AG09309 (cell line): ENCODE data around the gene HBEGF.

ENCODE experiments used
- DNase-seq: peaks from one replicate; pipeline ENCODE4 v3.0.0-alpha.2; 2010; ENCODE audit warnings: low read depth
- H3K4me3 ChIP-seq: 2 replicates; pipeline ENCODE4 v1.5.1; 2011; ENCODE audit warnings: mild to moderate bottlenecking, low read depth, low read length, moderate library complexity; ENCODE audit not compliant: control insufficient read depth
- TF ChIP-seq, protein P1 (sequence below): IDR thresholded peaks from 2 replicates; pipeline ENCODE4 v1.5.1; 2011; ENCODE audit warnings: mild to moderate bottlenecking, low read depth, low read length, inconsistent platforms; ENCODE audit not compliant: insufficient read depth, control insufficient read depth; ENCODE audit errors: missing control alignments

Gene HBEGF

DNA sequence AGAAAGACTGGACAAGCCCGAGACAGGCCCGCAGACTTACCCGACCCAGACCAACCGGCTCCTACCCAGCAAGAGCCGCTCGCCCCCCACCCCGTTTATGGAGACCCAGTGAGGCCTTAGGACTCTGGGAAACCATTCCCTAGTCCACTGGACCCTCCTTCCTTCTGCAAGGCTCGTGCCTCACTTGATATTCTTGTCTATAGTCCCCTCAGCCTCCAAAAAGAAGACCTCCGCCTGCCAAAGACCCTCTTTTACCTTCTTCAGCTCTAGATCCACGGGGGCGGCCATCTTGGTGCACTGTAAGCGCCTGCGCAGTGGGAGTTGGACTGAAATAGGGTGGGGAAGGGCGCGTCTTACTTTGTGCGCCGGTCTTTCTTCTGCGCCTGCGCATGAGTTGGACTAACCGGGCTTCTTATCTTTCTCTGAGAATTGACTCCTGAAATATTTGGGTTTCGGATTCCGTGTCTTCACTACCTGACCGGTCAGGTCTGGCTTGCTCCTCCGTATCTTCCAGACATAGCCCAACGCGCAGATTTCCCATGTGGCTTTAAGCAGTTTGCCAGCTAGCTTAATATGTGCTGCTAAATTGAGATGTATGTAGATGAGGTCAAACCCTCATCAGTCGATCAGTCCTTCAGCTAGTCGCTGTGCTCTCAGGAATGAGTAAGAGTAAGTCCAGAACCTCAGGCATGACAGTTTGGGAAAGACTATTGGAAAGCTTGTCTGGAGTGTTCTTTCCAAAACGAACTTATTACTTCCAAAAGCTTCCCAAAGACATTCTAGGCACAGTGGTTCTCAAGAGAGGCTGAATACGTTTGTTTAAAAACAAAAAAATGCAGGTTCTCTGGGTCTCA lies 43.4 kb downstream of the HBEGF start, which contains the start of gene PFDN1:
PFDN1 (minus strand) TSS at position 316 of the 854 bp plus-strand sequence; CDS start at position 288, 28 bp downstream.
- peak; percentile 79 for DNase-seq
- peak within 1 kb of the TSS; percentile 89 for H3K4me3 ChIP-seq
- TF ChIP-seq, protein P1, sequence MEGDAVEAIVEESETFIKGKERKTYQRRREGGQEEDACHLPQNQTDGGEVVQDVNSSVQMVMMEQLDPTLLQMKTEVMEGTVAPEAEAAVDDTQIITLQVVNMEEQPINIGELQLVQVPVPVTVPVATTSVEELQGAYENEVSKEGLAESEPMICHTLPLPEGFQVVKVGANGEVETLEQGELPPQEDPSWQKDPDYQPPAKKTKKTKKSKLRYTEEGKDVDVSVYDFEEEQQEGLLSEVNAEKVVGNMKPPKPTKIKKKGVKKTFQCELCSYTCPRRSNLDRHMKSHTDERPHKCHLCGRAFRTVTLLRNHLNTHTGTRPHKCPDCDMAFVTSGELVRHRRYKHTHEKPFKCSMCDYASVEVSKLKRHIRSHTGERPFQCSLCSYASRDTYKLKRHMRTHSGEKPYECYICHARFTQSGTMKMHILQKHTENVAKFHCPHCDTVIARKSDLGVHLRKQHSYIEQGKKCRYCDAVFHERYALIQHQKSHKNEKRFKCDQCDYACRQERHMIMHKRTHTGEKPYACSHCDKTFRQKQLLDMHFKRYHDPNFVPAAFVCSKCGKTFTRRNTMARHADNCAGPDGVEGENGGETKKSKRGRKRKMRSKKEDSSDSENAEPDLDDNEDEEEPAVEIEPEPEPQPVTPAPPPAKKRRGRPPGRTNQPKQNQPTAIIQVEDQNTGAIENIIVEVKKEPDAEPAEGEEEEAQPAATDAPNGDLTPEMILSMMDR = no peak

DNA sequence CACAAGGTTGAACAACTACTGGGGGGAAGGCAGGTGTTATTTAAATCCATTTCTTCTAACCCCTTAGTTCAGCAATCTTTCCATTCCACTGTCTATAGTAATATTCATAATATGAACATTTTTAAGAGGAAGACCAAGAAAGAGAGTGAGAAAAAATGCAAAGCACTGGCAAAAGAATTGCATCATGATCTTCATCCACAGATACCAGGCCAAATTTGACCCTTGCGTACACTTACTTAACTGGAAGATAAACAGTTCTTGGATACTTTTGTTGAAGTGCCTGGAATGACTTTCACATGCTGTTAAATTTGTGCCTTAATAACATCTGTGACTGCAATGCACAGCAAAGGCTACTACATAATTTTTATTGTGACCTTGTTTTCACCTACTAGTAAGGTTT lies 45.3 kb downstream of the HBEGF start:
- no peak for DNase-seq
- no peak overlapping the region for H3K4me3 ChIP-seq
- TF ChIP-seq, protein P1 = no peak

DNA sequence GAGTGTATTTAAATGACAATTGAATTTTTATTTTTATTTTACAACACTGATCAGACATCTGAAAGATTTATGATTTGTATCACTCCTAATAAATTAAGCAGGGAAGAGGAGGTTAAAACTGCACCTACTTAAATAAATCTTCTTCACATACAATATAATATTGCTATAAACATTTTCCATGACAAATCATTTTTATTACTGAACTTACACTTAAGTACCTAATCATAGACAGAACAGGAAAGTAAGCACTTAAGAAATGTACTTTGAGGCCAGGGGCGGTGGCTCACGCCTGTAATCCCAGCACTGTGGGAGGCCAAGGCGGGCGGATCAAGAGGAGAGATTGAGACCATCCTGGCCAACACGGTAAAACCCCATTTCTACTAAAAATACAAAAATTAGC lies 47.3 kb downstream of the HBEGF start:
- no peak overlapping the region for H3K4me3 ChIP-seq
- TF ChIP-seq, protein P1 = no peak
- no peak for DNase-seq

DNA sequence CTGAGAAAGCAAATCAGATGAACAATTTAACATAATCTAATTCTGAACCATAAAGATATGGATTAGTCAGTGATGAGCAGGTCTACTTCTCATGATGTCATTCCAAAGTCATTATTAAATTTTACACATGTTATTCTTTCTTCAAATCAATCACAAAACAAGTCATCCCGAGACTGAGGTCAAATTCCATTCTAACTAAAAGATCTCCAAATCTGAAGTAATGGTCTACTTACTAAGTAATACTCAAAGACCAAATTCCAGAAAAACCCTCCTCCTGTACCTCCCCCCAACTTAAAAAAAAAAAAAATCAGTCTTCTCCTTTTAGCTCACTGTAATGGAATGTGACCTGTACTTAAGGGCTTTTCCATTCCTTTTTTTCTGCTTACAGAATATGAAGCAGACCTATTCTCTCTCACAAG lies 48.2 kb downstream of the HBEGF start:
- no peak for DNase-seq
- H3K4me3 ChIP-seq = no peak overlapping the region
- TF ChIP-seq, protein P1 = no peak

DNA sequence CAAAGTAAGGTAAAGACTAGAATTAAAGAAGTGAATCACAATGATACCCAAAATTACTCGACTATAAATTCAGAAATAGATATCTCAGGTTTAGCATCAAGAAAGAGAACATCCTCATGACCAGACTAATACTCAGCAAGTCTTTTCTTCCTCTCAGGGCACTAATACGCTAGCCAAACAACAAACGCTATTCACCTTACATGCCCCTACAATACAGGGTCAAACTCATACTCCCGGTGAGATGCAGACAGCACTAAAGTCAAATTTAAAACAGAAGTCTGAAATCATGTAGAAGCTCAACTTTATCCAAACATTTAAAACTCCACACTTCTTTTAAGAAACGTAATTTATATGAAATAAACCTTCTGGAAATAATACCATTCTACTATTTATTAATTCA lies 49.1 kb downstream of the HBEGF start:
- TF ChIP-seq, protein P1 = no peak
- H3K4me3 ChIP-seq = no peak overlapping the region

DNA sequence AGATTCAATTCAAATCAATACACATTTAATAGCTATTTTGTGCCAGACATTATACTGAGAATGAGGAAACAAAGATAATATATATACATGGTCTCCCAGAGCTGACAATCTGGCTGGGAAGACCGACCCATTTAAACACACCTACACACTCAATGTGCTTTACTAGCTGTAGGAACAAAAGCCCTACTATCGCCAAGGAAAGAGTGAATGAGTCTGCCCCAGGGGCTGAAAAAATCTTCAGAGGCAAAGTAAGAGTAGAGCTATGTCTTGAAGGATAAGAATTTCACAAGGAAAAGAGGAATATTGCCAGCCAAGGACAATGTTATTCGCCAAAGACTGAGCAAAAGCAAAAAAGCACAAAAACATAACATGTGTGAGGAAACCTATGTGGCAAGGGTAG lies 50.1 kb downstream of the HBEGF start:
- TF ChIP-seq, protein P1 = no peak
- no peak for DNase-seq
- H3K4me3 ChIP-seq = no peak overlapping the region

More for the DNA sequence above, 49.1 kb downstream of the HBEGF start:
- DNase-seq = no peak
